Endodermal cell (in vitro differentiated cells): Measurements from ENCODE around the gene TEKTIP1. TPM values are rescaled to one million over a fixed set of nuclear protein-coding genes. Genes with fewer than 3 reads are reported as not detected.
A peak's percentile ranks its signal among the peaks of the same experiment; 100 is the strongest.

Experiments used
- DNase-seq: peaks from one replicate; pipeline ENCODE4 v3.0.0-alpha.2; 2017
- H3K27ac ChIP-seq: 2 replicates; pipeline ENCODE4 v1.5.1; 2013; ENCODE audit warnings: mild to moderate bottlenecking, low read depth, low read length, moderate library complexity
- H3K27me3 ChIP-seq: 2 replicates; pipeline ENCODE4 v1.6.1; 2013; ENCODE audit warnings: mild to moderate bottlenecking, low read length, moderate library complexity; ENCODE audit not compliant: insufficient read depth, control insufficient read depth, poor library complexity, severe bottlenecking
- H3K36me3 ChIP-seq: 2 replicates; pipeline ENCODE4 v1.7.0; 2013; ENCODE audit warnings: mild to moderate bottlenecking, low read length, moderate library complexity; ENCODE audit not compliant: control insufficient read depth, insufficient read depth
- H3K4me1 ChIP-seq: one replicate; pipeline ENCODE4 v1.7.0; 2013; ENCODE audit warnings: low read length; ENCODE audit not compliant: control insufficient read depth, insufficient read depth
- H3K4me3 ChIP-seq: 2 replicates; pipeline ENCODE4 v1.5.1; 2013; ENCODE audit warnings: mild to moderate bottlenecking, low read length, moderate library complexity
- H3K9ac ChIP-seq: 2 replicates; pipeline ENCODE4 v1.6.1; 2013; ENCODE audit warnings: mild to moderate bottlenecking, low read length, moderate library complexity; ENCODE audit not compliant: poor library complexity, severe bottlenecking; ENCODE audit errors: extremely low read depth
- H3K9me3 ChIP-seq: 2 replicates; pipeline ENCODE4 v1.6.1; 2013; ENCODE audit warnings: mild to moderate bottlenecking, low read length, moderate library complexity; ENCODE audit not compliant: control insufficient read depth
- H3K27ac Mint-ChIP-seq: 2 replicates; pipeline ENCODE4 v1.8.0; 2020; ENCODE audit warnings: mixed read lengths
- H3K27me3 Mint-ChIP-seq: 2 replicates; pipeline ENCODE4 v1.8.0; 2021; ENCODE audit warnings: mild to moderate bottlenecking, mixed read lengths; ENCODE audit not compliant: insufficient read depth
- H3K36me3 Mint-ChIP-seq: 2 replicates; pipeline ENCODE4 v1.8.0; 2020; ENCODE audit warnings: low read depth, mixed read lengths
- H3K4me1 Mint-ChIP-seq: 2 replicates; pipeline ENCODE4 v1.8.0; 2020; ENCODE audit warnings: mixed read lengths
- H3K4me3 Mint-ChIP-seq: 2 replicates; pipeline ENCODE4 v1.8.0; 2020; ENCODE audit warnings: mild to moderate bottlenecking, moderate library complexity, mixed read lengths
- H3K9me3 Mint-ChIP-seq: 2 replicates; pipeline ENCODE4 v1.8.0; 2020; ENCODE audit warnings: mild to moderate bottlenecking, mixed read lengths
- WGBS, 2 experiments: methylation state at CpG; one replicate each; pipeline versions ENCODE4 v1.1.5 to v1.1.7; 2013; ENCODE audit warnings: missing lambda C conversion rate in 2 of 2, mixed read lengths in 1 of 2; ENCODE audit not compliant: insufficient coverage in 1 of 2, insufficient read length in 1 of 2; 5-methylcytosine and 5-hydroxymethylcytosine counted together
- total RNA-seq, 2 donors: library from RNA; stranded (reverse); fragmentation: NEBNext Ultra II Directional in 1 of 2; extraction: Animal tissue kit (Norgen Biotek cat#: 25700) in 1 of 2; gene quantifications; 2 replicates in 1 of 2; 3 replicates in 1 of 2; pipeline ENCODE4 v1.2.1, GENCODE V29; 2021
- TF ChIP-seq, protein P1 (sequence below): fragments of 200-600 bp; sonication (generic); conservative IDR thresholded peaks from 2 replicates; pipeline ENCODE4 v1.5.0; 2021; ENCODE audit warnings: antibody characterized with exemption, mild to moderate bottlenecking

The TEKTIP1 gene
- total RNA-seq, 2 donors from 2014 or later: 4.6 to 5.7 TPM

DNA sequence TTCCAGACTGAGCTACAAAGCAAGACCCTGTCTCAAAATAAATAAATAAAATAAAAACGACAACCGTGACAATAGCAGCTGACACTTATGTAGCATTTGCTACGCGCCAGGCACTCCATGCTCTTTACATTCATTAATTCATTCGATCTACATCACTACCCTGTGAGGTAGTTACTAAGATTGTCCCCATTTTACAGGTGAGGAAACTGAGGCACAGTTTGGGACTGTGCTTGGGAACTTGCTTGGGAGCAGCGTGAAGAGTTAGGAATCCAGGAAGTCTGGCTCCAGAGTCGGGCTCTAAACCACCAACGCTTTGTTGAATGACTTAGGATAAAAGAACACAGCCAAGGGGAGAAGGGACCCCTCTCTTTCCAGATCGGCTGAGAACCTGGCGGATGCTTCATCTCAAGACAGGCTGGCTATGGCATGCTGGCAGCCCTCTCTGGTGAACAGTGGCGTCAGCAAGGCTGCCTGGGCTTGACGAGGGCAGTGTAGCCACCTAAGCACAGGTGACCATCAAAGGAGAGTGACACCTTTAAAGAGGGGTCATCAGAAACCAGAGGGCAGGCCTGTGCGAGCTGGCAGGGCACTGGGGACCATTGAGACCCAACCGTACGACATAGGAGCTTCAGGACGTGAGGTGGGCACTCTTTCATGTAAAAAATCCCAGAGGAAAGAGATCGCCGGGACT is 39.1 kb upstream of the TEKTIP1 start:
- Histone ChIP-seq H3K36me3 (peaks cover 16% of the 10 kb centered on the region), H3K4me1 (no peaks in the 10 kb centered on the region), H3K27ac (peak overlapping the region; percentile 100), H3K9me3 (no peaks in the 10 kb centered on the region), H3K9ac (peak overlapping the region; percentile 96), H3K27me3 (no peaks in the 10 kb centered on the region), H3K4me3 (peak overlapping the region; percentile 99)
- H3K36me3 Mint-ChIP-seq: peaks cover 25% of the 10 kb centered on the region
- no peaks in the 10 kb centered on the region for H3K9me3 Mint-ChIP-seq
- peak overlapping the region; percentile 99 for H3K27ac Mint-ChIP-seq
- no peak for DNase-seq
- H3K4me3 Mint-ChIP-seq: peak overlapping the region; percentile 88
- 29 to 37% methylated on average over 17 to 18 of the region's 18 CpGs for WGBS, 2 experiments
- H3K27me3 Mint-ChIP-seq: no peaks in the 10 kb centered on the region
- H3K4me1 Mint-ChIP-seq: peaks cover 4% of the 10 kb centered on the region
- TF ChIP-seq, protein P1, sequence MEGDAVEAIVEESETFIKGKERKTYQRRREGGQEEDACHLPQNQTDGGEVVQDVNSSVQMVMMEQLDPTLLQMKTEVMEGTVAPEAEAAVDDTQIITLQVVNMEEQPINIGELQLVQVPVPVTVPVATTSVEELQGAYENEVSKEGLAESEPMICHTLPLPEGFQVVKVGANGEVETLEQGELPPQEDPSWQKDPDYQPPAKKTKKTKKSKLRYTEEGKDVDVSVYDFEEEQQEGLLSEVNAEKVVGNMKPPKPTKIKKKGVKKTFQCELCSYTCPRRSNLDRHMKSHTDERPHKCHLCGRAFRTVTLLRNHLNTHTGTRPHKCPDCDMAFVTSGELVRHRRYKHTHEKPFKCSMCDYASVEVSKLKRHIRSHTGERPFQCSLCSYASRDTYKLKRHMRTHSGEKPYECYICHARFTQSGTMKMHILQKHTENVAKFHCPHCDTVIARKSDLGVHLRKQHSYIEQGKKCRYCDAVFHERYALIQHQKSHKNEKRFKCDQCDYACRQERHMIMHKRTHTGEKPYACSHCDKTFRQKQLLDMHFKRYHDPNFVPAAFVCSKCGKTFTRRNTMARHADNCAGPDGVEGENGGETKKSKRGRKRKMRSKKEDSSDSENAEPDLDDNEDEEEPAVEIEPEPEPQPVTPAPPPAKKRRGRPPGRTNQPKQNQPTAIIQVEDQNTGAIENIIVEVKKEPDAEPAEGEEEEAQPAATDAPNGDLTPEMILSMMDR: no peak

- no peaks in the 10 kb centered on the region for H3K9me3 Mint-ChIP-seq
- H3K4me1 ChIP-seq: no peaks in the 10 kb centered on the region
- peak within 1 kb of the TSS; percentile 96 for H3K9ac ChIP-seq
Observed at GRCh38 chr19:3500429-3501101, 38.4 kb upstream of the TEKTIP1 start, which contains the start of gene DOHH. Gene DOHH (minus strand): TSS chr19:3500674. CDS start chr19:3496814, 3,860 bp downstream.

DNA sequence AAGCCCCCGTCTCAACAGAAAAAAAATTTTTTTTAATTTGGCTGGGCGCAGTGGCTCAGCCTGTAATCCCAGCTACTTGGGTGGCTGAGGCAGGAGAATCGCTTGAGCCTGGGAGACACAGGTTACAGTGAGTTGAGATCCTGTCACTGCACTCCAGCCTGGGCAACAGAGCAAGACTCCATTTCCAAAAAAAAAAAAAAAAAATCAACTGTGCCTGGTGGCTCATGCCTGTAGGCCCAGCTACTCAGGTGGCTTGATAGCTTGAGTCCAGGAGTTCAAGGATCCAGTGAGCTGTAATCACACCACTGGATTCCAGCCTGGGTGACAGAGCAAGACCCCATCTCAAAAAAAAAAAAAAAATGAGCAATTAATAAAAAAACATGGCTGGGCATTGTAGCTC is 37.2 kb upstream of the TEKTIP1 start:
- no peaks in the 10 kb centered on the region for H3K9me3 ChIP-seq
- no peak for DNase-seq
- H3K27me3 Mint-ChIP-seq: no peaks in the 10 kb centered on the region
- TF ChIP-seq, protein P1: no peak
- H3K36me3 Mint-ChIP-seq: peaks cover 13% of the 10 kb centered on the region
- WGBS, 2 experiments: 93 to 100% methylated on average over 3 of the region's 3 CpGs
- no peaks in the 10 kb centered on the region for H3K27me3 ChIP-seq
- peaks cover 5% of the 10 kb centered on the region for H3K4me1 Mint-ChIP-seq
- H3K4me3 ChIP-seq: no peak overlapping the region
- H3K27ac Mint-ChIP-seq: no peak overlapping the region
- H3K9ac ChIP-seq: no peak overlapping the region
- no peaks in the 10 kb centered on the region for H3K9me3 Mint-ChIP-seq
- no peak overlapping the region for H3K4me3 Mint-ChIP-seq
- peaks cover 5% of the 10 kb centered on the region for H3K36me3 ChIP-seq
- H3K27ac ChIP-seq: no peak overlapping the region
- no peaks in the 10 kb centered on the region for H3K4me1 ChIP-seq

More at GRCh38 chr19:3500429-3501101, 38.4 kb upstream of the TEKTIP1 start, which contains the start of gene DOHH:
- 0 to 1% methylated on average over 33 to 52 of the region's 52 CpGs for WGBS, 2 experiments
- Mint-ChIP-seq H3K4me3 (peak within 1 kb of the TSS; percentile 88), H3K4me1 (peaks cover 5% of the 10 kb centered on the region), H3K27me3 (no peaks in the 10 kb centered on the region), H3K27ac (peak within 1 kb of the TSS; percentile 99), H3K36me3 (peaks cover 21% of the 10 kb centered on the region)
- Histone ChIP-seq H3K4me3 (peak within 1 kb of the TSS; percentile 99), H3K27ac (peak within 1 kb of the TSS; percentile 100), H3K36me3 (peaks cover 11% of the 10 kb centered on the region), H3K9me3 (no peaks in the 10 kb centered on the region), H3K27me3 (no peaks in the 10 kb centered on the region)
- DNase-seq: peak; percentile 98
- TF ChIP-seq, protein P1: no peak
